GM13977 (cell line): ENCODE measurements around the gene LRRIQ4.
A peak's percentile ranks its signal among the peaks of the same experiment; 100 is the strongest.

Experiments used
- DNase-seq: peaks from one replicate; pipeline ENCODE4 v3.0.0; 2012; ENCODE audit warnings: low spot score
- in situ Hi-C: fragments of 300-500 bp; cut with MboI; formaldehyde crosslinking; loops from one replicate; pipeline ENCODE4 v1.12.0; 2022; ENCODE audit warnings: low sequenced_read_pairs, low pct_unique_long_range_greater_than_20kb, mixed read lengths, inconsistent platforms; ENCODE audit not compliant: unreplicated experiment
- TF ChIP-seq, protein P1 (sequence below): IDR thresholded peaks from 2 replicates; pipeline ENCODE4 v1.5.1; 2012; ENCODE audit warnings: mild to moderate bottlenecking, control low read depth; ENCODE audit not compliant: insufficient read depth; ENCODE audit errors: extremely low read depth, missing control alignments

The LRRIQ4 gene

DNA sequence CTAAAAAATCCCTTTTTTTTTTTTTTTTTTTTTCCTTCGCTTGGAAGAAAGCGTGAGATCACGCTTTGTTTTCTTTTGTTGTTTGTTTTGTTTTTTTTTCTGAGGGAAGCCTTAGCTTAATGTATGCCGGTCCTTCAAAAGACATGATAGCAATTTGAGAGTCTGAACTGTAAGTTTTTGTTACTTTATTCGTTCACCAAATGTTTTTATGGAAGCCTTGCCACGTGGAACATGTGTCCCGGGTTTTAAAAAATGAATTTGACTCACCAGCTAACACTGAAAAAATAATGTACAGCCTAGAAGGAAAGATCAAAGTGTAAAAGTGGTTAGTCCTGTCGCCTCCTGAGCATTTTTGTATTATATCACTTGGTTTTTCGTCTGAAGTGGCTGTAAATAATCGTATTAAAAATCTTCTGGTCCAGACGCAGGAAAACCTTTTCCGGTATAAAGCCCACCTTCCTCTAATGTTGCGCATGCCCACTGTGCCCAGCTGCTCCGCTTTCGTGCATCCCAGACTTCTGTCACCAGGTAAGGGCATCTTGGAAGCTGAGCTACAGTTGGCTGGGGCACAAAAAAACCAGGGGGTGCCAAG, 40.3 kb upstream of the LRRIQ4 start:
- DNase-seq, result peak; percentile 49
- TF ChIP-seq, protein P1, sequence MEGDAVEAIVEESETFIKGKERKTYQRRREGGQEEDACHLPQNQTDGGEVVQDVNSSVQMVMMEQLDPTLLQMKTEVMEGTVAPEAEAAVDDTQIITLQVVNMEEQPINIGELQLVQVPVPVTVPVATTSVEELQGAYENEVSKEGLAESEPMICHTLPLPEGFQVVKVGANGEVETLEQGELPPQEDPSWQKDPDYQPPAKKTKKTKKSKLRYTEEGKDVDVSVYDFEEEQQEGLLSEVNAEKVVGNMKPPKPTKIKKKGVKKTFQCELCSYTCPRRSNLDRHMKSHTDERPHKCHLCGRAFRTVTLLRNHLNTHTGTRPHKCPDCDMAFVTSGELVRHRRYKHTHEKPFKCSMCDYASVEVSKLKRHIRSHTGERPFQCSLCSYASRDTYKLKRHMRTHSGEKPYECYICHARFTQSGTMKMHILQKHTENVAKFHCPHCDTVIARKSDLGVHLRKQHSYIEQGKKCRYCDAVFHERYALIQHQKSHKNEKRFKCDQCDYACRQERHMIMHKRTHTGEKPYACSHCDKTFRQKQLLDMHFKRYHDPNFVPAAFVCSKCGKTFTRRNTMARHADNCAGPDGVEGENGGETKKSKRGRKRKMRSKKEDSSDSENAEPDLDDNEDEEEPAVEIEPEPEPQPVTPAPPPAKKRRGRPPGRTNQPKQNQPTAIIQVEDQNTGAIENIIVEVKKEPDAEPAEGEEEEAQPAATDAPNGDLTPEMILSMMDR, result no peak
- in situ Hi-C loops, result no loop called here

DNA sequence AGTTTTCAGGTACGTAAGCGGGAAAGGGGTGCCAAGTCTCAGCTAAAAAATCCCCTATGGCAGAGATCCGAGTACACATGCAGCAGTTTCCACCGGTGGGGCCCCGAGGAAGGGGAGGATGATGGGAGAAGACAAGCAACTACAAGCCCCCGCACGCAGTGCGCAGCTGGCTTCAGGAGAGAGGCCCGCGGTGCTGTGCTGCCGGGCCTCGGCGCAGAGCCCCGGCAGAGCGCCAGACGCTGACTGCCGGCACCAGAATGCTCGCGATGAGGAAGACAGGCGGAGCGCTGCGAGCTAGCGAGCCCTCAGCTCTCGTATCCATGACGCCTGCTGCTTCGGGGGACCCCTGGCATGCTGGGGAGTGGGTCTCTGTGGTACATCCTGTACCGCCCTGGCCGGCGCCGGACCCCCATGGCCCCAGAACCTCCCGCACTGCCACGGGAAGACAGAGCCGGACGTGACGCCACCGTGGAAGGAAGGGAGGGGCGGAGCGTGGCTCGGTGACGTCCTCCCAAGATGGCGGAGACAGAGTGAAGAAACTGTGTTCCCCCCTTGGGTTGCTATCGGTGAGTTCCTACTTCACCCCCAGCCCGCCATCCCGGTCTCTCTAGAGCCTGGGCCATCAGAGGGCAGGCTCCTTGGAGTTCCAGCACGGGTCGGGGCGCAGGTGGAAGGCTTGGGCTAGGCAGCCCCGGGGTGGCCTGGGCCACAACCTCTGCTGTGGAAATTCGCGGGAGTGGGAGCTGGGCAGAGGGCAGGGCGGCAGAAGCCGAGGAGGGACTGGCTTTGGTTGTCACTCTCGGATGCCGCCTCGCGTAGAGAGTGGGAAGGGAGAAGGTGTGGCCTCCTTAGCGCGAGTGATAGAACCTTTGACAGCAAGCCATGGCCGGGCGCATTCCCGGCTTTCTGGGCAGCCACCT, 39.5 kb upstream of the LRRIQ4 start, which contains the start of gene MYNN:
MYNN (plus strand) TSS at position 500 of the 920 bp plus-strand sequence. CDS start 900 bp downstream, outside the sequence.
- DNase-seq, result peak; percentile 82
- in situ Hi-C loops, result no loop called here
- TF ChIP-seq, protein P1, result peak; percentile 24

DNA sequence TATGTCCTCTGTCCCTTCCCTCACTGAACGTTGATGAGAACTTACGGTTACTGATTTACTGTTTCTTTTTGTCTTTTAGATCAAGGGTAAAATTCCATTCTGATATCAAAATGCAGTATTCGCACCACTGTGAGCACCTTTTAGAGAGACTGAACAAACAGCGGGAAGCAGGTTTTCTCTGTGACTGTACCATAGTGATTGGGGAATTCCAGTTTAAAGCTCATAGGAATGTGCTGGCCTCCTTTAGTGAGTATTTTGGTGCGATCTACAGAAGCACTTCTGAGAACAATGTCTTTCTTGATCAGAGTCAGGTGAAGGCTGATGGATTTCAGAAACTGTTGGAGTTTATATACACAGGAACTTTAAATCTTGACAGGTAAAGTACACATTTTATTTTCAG, 38.5 kb upstream of the LRRIQ4 start:
- DNase-seq, result no peak
- in situ Hi-C loops, result no loop called here
- TF ChIP-seq, protein P1, result no peak

DNA sequence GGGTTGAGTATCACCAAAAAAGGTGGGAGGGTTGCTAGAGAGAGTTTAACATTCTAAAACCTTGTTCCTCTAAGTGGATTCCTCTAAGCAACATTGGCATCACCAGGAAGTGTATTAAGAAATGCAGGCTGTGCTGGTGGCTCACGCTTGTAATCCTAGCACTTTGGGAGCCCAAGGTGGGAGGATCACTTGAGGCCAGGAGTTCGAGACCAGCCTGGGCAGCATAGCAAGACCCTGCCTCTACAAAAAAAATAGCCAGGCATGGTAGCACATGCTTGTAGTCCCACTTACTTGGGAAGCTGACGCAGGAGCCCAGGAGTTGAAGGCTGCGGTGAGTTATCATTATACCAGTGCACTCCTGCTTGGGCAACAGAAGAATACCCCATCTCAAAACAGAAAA, 34.8 kb upstream of the LRRIQ4 start:
- DNase-seq, result no peak
- in situ Hi-C loops, result no loop called here
- TF ChIP-seq, protein P1, result no peak

DNA sequence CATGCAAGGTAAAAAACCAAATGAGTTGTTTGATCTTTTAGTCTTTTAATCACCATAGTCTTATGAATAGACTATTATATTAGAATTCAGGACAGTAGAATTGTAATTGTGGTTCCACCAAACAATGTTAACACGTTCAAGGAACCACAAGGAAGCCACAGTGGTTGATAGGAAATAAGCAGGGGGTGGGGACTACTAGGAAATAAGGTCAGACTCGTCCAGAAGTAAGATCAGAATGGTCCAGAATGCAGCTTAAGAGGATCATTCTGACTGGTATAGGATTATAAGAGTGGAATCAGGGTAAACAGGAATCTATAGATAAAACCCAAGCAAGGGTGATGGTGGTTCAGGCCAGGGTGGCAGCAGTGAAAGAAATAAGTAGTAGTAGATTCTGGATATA, 31.9 kb upstream of the LRRIQ4 start:
- in situ Hi-C loops, result no loop called here
- no peak for DNase-seq
- TF ChIP-seq, protein P1, result no peak

DNA sequence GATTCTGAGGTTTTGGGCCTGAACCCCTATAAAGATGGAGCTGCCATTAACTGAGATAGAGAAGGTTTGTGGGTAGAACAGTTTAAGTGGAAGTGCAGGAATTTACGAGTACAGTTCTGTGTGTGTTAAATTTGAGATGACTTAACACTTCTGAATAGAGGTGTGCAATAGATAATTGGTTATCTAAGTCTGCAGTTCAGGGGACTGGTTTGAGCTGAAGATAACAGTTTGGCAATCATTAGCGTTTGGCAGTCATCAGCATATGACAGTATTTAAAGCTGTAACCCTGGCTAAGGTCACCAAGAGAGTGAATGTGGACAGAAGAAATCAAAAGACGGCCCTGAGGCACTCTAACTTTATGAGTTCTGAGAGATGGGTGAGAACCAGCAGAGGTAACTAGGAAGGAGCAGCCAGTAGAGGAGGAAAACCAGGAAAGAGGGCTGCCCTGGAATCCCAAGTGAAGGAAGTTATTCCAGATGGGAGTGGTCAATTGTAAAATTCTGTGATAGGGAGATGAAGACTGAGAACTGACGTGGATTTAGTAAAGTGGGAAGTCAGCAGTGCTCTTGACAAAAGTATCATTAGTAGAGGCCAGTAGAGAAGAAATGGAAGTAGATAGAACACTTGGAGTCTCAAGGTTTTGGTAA, 31.3 kb upstream of the LRRIQ4 start:
- DNase-seq, result no peak
- TF ChIP-seq, protein P1, result no peak
- in situ Hi-C loops, result no loop called here
